Measurements from ENCODE around the gene MDH1.

GRCh38 chr2:63651861-63652651 is 63.3 kb downstream of the MDH1 start:
- TF ChIP-seq EZH2 (IDR thresholded peaks at IDR 0.05) = no peak
- TF ChIP-seq POLR2AphosphoS5 (IDR thresholded peaks at IDR 0.05; ENCODE audit: borderline replicate concordance, low read depth, low read length) = no peak

Measured in SK-N-MC (cell line).